LNCAP (cell line): ENCODE data around the gene DCXR.

Source experiments
- CTCF ChIP-seq: fragments of 450-650 bp; IDR thresholded peaks from 2 replicates; pipeline ENCODE4 v1.5.1; 2017; ENCODE audit warnings: mild to moderate bottlenecking

DCXR gene

DNA sequence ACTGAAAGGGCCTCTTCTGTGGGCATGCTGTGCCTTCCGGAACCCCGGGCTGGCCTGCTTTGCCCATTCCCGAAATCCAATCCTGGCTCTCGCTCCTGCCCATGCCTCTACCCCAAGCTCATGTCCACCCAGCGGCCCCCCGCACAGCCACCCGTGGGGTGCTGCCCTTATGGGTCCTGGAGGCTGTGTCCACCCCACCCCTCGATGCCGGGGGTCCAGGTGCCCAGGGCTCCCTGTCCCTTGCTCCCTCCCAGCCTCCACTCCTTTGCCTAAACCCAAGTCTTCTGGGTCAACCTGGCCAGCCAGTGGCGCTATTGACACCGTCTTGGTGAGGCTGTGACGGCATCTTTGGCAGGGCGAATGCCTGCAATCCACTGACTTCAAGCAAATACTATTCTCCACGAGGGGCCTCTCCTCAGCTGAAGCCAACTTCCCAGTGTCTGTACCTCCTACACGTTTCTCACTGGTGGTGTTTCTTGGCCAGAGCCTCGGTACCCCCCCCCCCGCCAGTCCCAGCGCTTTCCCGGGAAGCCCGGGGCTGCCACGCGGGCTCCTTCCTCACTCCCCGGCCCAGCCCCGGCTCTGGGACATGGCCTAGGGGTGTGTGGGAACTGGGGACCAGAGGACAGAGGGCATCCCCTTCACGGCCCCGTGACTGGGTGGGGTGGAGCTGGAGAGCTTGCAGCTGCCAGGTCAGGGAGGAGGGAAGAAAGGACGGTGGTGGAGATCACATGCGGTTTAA lies 40.3 kb upstream of the DCXR start:
- TF ChIP-seq CTCF: no peak

GRCh38 chr17:82076785-82077591 lies 39.5 kb upstream of the DCXR start:
- no peak for TF ChIP-seq CTCF

DNA sequence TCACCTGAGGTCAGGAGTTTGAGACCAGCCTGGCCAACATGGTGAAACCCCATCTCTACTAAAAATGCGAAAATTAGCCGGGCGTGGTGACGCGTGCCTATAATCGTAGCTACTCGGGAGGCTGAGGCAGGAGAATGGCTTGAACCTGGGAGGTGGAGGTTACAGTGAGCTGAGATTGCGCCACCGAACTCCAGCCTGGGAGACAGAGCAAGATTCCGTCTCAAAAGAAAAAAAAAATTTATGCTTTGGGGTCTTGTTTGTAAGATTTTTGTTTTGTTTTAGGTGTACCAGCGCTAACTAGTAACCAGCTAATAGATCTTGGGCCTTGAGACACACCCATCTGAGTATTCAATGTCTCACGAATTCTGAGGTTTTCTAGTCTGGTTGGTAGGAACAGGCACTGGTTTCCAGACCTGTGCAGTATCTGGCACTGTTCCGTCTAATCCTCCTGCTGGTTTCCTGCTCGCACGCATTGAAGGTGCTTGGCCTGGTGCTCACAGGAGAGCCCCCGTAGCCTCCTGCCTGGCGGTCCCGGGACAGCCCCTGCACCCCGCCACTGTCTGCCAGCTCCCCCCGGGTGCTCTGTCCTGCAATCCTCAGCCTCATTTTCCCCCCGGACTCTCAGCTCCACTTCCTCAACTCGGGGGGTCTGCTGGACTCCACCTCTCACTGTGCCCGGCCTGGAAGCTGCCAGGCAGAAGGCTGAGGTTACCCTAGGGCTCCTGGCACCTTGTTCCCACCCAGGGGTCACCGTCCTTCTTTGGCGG lies 38.7 kb upstream of the DCXR start:
- no peak for TF ChIP-seq CTCF

- TF ChIP-seq CTCF: no peak
Measured at GRCh38 chr17:82073446-82073845, 35.9 kb upstream of the DCXR start.

GRCh38 chr17:82072827-82073226 lies 35.3 kb upstream of the DCXR start:
- TF ChIP-seq CTCF: no peak

DNA sequence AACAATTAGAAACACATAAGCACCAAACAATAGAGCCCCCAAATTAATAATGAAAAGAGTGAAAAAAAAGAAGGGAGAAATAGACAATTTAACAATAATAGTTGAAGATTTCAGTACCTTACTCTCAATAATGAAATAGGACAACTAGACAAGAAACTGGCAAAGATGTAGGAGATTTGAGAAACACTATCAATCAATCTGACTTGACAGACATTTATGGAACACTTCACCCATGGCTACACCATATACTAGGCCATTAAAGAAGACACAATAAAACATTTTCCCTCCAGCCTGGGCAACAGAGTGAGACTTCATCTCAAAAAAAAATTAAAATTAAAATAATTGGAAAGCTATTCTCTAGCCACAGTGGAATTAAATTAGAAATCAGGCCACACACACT lies 33.1 kb upstream of the DCXR start:
- no peak for TF ChIP-seq CTCF

GRCh38 chr17:82065638-82066303 lies 28.3 kb upstream of the DCXR start, which contains the start of gene DUS1L:
Gene DUS1L (minus strand): TSS chr17:82065804. CDS start chr17:82065059, 745 bp downstream.
- no peak for TF ChIP-seq CTCF
